Measurements from ENCODE around the gene PNPLA5.

DNA sequence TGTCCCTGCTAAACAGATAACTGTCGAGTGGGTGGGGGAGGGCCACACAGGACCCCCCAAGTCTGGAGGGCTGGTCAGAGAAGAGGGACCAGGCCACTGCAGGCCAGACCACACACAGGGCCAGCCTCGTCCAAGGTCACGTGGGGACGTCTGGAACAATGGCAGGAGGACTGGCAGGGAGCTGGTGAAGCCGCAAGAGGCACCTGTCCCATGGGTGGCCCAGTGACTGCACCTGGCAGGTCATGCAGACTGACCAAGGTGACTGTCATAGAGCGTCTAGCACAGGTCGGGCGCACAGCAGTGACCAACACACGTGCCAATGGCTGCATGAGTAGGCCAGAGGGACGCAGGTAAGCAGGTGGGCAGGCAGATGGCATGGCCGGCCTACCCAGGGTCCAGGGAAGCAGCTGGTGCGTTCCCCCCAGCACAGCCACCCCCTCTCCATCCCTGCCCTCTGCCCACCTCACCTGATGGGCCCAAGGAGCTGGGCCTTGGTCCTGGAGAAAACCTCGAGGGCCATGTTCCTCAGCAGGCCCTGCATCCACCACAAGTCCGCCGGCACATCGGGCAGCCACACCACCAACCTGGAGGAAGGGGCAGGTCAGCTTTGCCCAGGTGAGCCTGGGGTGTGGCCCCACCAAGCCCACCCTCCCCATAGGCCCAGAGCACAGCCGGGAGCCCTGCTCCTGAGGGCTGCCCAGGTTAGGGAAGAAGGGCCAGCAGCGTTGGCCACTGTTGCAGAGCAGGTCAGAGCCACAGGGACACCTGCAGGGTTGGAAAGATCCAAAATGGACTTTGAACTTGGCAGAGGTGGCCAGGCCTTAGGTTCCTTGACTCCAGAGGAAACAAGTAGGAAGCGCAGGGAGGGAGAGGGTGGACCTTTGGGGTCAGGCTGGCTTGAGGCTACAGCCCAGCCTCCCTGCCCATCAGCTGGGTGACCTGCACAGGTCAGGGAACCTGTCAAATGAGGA lies 10.4 kb downstream of the PNPLA5 start:
- TF ChIP-seq POLR2A (IDR thresholded peaks at IDR 0.05), result no peak
- TF ChIP-seq, protein P1, sequence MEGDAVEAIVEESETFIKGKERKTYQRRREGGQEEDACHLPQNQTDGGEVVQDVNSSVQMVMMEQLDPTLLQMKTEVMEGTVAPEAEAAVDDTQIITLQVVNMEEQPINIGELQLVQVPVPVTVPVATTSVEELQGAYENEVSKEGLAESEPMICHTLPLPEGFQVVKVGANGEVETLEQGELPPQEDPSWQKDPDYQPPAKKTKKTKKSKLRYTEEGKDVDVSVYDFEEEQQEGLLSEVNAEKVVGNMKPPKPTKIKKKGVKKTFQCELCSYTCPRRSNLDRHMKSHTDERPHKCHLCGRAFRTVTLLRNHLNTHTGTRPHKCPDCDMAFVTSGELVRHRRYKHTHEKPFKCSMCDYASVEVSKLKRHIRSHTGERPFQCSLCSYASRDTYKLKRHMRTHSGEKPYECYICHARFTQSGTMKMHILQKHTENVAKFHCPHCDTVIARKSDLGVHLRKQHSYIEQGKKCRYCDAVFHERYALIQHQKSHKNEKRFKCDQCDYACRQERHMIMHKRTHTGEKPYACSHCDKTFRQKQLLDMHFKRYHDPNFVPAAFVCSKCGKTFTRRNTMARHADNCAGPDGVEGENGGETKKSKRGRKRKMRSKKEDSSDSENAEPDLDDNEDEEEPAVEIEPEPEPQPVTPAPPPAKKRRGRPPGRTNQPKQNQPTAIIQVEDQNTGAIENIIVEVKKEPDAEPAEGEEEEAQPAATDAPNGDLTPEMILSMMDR (IDR thresholded peaks at IDR 0.05), result no peak

Data from vagina (tissue), 2 donors.